Right renal cortex interstitium (tissue), 3 donors: ENCODE data around the gene TGFBR3. TPM values are rescaled to one million over a fixed set of nuclear protein-coding genes. Genes with fewer than 3 reads are reported as not detected.

ENCODE experiments used
- DNase-seq, 3 donors: peaks; one replicate each; pipeline ENCODE4 v3.0.0-alpha.2; 2013; ENCODE audit warnings: low read depth in 3 of 3, low spot score in 2 of 3
- polyA plus RNA-seq, 3 donors: library from polyadenylated mRNA; unstranded; fragments of 120-200 nt; gene quantifications; one replicate each; pipeline ENCODE4 v1.2.1, GENCODE V29; 2013; ENCODE audit not compliant: insufficient read length in 3 of 3

The TGFBR3 gene
- polyA plus RNA-seq, 3 donors: 120 to 136 (median 132) TPM

DNA sequence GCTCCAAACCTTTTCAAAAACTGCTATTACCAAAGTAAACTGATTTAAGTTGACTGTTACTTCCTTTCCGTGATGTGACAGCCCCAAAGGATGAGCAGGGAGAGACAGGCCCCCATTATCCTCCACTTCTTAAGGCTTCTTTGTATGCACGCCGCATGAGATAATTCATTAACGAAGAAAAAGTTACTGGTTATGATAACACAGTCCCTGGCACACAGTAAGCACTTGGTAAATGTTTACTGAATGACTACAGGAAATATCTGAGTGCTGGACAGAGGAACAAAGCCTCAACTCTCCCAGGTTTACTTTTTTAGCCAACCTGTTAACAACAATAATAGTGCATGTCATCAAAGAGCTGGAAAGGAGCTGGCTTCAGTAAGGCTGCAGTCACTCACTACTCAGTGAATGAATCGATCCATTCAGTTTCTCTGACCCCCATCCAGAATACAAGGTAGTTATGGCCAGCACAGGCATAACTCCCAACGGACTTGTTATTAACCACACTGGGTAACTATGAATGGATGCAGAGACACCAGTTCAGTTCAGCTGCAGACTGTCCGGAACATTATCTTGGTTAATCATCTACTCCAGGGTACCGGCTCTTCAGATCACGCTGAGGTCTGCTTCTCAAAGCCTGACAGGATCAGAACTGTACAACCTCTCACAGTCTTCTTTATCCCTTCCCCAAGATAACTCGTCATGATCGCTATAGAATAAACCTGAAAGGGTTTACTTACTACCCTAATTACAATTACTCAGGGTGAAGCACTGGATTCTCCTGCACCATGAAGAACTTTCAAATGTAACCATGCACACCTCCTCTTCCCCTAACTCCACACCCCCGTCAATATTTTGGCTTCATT is 58.3 kb downstream of the TGFBR3 start:
- no peak for DNase-seq

DNA sequence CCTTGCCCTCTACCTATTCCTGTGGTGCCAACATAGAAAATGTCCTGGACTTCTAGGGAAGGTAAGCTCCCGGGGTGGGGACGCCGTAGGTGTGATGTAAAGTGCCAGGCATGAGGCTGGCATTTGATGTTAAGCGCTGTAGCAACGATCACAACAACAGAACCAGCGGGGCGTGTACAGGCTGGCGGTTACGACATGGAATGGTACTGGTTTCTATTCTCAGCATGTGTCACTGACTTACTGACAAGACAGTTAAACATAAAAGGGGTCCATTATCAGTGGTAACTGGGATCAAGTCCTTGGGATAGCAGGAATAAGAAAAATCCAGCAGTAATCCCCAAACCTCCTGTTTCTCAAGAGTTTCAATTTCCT is 58.9 kb downstream of the TGFBR3 start:
- no peak for DNase-seq

DNA sequence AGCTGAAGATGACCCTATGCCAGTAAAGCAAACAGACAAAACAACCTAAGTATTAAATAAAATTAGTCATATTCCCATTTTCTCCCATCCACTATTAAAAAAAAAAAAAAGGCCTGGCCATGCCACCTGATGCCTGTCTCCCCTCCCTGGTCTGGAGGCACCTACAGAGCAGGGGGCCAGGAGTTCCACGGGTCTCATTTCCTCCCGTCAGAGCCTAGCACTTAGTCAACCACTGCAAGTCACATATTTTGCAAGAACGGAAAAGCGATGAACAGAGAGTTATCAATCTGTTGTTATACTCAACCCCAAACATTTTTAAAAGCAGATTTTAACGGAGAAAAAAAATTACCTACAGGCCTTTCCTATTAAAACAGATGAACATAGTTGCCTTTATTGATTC is 59.3 kb downstream of the TGFBR3 start:
- no peak for DNase-seq

DNA sequence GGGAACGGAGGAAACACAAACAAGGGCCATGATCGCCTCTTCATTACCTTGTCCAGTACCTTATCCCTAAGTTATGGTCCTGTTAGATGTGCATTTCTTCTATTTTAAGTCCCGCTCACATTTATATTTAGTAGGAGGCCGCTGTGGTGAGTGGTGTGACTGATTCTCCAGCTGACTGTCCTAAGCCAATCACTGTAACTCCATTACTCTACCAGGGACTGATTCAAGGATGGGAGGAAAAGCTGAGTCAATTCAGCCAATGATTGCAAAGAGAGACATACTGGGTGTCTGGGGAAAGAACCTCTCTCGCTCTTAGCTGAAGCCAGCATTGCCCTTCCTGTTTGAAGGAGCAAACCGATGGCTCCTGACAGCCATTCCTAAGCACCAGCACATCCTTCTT is 59.7 kb downstream of the TGFBR3 start:
- no peak for DNase-seq

DNA sequence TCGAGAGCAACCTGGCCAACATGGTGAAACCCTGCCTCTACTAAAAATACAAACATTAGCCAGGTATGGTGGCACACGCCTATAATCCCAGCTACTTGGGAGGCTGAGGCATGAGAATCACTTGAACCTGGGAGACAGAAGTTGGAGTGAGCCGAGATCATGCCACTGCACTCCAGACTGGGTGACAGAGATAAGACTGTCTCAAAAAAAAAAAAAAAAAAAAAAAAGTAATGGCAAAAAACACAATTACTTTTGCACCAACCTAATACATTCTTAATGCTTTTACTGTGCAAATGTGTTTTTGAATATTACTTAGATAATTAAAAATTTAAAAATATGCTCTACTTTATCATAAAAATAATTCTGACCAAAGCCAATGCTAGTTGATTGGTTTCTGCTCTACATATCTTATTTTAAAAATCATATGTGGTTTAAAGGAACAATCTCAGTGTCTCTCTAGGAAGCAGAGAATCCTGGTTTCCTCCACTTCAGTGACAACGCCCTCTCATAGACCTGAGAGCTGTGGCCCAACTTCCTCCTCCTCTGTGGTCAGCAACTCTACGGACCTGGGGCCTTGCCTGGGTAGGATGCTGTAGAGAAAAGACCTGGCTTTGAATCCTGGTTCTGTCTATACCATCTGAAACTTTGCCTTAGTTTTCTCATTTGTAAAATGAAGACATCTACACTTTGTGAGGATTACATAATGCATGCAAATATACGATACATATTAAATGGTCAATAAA is 64.7 kb downstream of the TGFBR3 start:
- no peak for DNase-seq

DNA sequence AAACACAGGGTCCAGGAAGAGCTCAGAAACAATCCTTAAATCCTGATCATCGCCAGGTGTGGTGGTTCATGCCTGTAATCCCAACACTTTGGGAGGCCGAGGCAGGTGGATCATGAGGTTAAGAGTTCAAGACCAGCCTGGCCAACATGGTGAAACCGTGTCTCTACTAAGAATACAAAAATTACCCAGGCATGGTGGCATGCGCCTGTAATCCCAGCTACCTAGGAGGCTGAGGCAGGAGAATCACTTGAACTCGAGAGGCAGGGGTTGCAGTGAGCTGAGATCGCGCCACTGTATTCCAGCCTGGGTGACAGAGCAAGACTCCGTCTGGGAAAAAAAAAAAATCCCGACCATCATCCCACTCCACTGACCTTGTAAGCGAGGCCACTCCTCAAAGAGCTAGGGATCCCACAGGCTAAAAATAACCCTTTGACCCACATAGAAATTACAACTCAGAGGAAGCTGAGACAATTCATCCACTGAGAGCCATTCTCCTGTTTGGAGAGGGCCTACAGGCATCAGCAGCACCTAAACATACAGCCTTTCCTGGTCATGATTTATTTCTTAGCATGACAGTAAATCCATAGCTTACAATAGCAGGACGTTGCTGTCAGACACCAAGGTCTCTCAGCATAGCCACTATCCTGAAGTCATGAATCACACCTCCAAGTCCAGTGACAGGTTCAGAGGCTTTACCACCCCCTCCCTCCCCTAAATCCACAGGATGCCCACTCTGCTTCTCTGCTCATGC is 66.7 kb downstream of the TGFBR3 start:
- no peak for DNase-seq

DNA sequence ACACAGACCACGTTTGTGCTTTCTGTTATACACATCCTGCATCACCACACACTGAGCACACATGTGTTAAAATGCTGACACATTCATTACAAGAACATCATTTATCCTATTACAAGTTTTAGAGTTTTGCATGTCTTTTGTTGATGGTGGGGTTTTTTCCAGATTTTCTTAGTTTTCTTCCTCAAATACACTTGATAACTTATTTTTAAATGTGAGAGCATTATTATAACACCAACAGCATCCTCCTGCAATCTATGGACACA is 67.3 kb downstream of the TGFBR3 start:
- no peak for DNase-seq

DNA sequence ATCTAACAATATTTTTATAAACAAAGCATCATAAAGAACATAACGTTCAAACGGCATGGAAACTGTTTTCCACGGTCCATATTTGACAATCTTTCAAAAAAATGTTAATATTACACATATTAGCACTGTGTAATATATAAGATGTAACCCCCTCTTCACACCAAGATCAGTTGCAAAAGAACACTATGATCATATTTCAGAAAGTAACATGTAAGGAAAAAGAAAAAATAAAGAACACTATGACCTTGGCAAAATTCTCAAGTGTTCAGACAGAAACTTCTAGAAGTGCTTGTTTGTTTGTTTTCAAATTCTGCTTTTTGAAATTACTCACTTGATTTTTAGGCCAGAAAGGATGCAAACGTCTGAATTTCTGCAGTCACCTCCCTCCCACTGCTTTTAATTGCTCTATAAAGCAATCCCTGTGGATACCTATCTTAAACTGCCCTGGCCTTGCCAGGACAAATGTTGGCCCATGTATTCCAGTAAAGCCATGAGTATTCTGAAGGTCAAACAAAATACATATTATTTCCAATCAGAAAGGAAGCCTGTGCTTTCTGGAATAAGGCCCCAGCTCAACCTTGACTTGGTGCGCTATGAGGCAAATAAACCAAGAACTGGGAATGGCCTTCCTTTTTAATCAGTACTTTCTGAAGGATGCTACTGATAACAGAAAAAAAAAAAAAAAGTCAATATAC is 68.6 kb downstream of the TGFBR3 start:
- no peak for DNase-seq

DNA sequence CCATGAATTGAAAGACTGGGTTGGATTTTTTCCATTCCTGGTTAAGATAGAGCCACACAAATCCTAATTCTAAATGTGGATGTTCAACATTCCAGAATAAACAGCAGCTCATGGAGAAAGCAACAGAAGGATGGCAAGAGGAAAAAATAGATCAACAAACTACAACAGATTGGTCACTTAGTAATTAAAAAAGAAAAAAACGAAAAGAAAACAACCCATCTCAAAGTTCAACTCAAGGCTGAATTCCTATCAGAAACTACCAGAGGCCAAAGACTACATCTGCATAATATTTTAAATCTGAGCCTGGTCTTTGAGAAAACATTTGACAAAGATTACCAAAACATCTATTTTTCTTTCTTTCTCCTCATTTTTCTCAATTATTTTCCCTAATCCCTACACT is 69.9 kb downstream of the TGFBR3 start:
- no peak for DNase-seq

DNA sequence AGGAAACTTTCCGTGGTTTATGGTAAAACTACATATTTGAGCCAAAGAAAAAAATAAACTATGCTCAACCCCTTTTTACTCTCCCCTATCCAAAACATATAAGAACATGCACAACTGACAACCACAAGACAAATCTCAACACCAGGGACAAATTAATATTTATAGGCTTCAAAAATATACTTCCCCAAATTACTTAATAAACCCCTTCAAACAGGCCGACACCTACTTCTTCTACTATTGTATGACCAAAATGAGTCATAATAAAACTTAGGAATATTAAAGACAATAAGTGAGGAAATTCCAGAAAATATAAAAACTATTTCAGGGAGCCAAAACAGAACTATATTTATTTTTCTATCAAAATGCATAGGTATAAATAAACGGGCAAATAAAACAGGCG is 71.5 kb downstream of the TGFBR3 start:
- DNase-seq: no peak

DNA sequence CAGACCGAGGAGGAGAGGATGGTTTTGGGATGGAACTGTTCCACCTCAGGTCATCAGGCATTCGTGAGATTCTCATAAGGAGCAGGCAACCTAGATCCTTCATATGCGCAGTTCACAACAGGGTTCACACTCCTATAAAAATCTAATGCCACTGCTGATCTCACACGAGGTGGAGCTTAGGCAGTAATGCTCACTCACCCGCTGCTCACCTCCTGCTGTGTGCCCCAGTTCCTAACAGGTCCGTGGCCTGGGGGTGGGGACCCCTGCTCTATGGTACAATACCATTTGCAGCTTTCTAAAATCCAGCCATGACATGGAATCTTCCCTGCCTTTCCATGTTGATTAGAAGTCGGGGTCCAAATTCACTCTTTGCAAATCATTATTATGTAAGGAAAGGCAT is 72.1 kb downstream of the TGFBR3 start:
- no peak for DNase-seq

DNA sequence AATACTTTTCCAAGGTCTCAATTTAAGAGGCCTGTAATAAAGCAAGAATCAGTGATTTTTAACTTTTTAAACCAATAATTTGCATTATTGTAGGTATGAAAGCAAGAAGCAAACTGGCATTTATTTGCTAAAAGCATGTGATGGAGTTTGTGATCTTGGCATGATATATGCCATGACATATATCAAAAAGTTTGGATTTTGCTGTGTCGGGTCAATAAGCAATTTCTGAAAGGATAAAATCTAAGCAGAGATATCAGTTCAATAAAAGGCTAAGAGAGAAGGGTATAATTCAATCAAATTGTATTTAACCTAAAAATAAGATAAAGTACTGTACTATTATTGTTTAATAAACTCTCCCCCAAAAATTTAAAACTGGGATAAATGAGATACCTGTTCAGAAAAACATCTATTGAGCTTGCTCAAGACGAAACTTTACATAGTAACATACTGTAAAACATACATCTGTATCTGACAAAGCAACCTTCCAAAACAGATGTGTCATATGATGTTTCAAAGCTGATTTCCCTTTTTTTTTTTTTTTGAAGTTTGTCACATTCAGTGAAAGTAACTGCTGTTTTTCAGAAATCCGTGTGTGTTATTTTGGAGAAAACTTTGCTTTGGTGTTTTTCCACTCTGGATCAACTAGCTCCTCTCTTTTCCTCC is 74.5 kb downstream of the TGFBR3 start:
- no peak for DNase-seq

DNA sequence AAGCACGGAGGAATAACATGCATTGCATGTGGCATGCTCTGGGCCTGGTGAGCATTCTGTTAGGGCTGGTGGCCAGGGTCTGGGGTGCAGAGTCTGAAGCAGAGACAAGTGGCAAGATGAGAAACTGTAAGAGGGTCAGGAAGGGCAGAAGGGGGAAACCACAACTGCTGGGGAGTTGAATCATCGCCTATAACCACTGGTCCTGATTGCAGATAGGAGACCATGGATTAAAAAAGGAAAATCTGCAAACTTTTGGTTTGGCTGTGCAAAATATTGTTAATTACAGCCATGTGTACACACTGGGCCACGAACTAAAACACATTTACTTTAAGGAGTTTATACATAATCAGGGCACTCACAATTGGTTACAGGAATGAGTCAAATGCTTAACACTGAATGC is 76.6 kb downstream of the TGFBR3 start:
- DNase-seq: no peak

DNA sequence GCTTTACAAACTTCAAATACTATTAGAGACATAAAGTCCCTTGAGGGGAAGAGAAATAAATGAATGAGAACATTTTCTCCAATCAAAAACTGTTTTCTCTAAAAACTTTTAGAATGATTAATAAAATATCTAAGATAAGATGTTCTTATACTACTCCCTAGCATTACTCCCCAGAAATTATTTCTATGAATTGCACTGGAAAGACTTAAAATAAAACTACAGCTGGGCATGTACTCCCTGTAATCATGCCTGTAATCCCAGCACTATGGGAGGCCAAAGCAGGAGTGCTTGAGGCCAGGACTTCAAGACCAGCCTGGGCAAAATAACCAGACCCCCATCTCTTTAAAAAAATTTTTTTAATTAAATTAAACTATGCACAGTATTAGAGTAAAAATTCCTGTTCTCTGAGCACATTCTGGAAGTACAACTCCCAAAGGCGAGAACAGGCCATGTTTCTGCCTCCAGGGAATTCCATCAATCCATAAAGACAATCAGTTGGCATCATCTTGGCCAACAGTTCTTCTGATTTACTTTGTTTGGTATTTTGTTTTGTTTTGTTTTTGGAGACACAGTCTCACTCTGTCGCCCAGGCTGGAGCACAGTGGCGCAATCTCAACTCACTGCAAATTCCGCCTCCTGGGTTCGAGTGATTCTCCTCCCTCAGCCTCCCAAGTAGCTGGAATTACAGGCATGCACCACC is 77.9 kb downstream of the TGFBR3 start:
- no peak for DNase-seq

DNA sequence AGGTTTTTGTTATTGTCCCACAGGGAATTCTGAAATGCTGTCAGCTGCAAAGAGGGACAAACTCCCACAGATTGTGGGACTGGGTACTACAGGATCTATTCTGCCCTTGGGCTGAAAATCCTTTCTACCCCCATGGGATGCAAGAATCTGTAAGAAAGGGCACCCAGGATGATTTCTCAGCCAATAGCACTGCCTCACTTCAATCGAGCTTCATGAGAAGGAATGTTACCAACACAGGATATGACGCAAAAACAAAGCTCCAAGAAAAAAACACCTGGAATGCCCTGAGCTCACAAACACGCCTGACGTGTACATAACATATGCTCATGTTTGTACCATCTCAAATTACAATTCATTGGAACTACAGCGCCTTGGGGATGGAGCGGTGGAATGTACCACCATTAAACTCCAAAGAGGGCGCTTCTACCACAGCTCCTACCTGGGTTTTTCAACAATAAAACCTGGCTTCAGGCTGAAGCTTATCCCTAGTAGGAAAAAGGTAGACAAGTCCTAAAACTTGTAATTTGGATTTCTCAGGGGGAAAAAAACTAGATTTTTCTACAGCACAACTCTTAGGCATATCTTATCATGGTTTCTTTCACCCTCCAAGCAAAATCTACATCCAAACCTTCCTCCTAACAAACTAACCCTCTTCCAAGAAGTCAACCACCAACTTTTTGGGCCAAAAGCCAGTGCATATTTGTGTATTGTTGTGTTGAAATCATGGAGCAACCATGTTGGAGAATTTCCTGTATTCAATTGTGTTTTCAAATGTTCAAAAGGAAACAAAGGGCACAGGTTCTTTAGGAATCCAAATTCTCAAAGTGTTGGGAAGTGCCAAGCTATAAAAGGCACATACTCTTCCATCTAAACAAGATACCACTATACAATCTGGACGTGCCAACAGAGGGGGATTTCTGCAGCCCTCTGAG is 78.9 kb downstream of the TGFBR3 start:
- DNase-seq: no peak

DNA sequence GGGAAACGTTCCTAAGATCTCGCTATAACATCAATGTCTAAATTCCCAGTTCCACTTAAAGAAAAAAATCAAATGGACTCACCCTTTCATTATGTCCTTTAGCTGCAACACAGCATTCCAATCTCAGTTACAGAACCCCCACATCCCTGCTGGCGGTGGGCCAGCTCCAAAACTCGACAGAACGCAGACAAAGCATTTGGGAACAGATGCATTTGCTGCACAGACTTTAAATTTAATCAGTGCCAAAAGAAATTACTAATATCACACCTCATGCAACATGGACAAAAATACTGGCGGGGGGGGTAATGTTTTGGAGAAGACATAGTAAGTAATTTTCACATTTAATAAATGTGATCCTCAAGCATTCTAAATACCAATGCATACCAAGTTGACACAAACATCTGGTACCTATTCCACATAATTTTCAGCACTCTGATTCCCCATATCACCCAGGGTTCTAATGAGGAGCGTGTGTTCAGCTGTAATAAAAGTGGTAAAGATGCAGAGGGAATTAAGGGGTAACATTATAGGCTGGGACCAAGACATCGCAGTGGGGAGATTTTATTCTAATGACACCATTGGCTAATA is 79.7 kb downstream of the TGFBR3 start:
- DNase-seq: no peak

DNA sequence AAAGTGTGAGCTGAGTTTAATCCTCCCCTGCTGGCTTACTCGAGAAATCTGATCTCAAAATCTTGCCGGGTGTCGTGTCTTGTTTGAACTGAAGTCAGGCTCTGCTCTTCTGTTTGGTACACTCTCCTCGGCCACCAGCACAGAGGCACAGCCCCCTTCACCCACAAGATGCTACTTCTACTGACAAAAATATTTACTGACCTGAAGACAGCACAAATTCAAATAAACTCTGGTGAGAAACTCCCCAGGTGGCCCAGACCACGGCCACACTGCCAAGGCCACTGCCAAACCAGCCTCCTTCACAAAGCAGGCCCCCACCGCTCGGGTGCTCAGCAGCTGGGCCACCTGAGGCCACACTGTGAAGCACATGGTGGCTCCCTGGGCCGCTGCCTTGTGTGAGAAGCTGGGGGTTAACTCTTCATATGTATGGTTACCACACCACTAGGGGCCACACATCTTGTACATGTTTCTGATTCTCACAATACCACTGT is 80.6 kb downstream of the TGFBR3 start:
- no peak for DNase-seq

DNA sequence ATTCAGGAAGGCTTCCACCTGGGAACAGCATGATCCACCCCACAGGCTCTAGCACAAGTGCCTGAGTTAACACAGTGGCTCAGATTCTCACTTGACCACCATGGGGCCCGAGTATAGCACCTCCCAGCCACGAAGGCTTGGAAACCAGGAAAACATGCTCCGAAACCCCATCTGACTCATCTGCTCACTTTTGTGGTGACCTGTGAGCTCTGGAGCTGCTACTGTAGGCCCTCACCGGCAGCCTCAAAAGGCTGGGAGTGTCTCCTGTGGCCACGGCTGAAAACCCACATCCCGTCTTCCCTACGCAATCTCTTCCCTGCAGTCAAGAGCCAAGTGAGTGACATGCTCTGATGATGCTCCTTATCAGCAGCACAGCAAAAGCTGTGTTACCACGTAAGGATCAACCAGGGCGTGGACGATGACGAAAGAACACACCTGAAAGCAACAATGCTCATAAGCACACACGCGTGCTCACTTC is 81.4 kb downstream of the TGFBR3 start:
- no peak for DNase-seq
